Thyroid gland (tissue), 4 donors: Measurements from ENCODE around the gene OCA2. TPM values are rescaled to one million over a fixed set of nuclear protein-coding genes. Genes with fewer than 3 reads are reported as not detected.

ENCODE experiments used
- DNase-seq, 2 donors: peaks; one replicate each; pipeline ENCODE4 v3.0.0-alpha.2; 2019
- H3K27ac ChIP-seq, 3 donors: fragments of 200-600 bp; sonication (generic); 1 replicate in 2 of 3; 2 replicates in 1 of 3; pipeline ENCODE4 v1.5.1; 2016 to 2019; ENCODE audit warnings: mild to moderate bottlenecking in 1 of 3, moderate library complexity in 1 of 3
- H3K27me3 ChIP-seq: fragments of 200-600 bp; sonication (generic); one replicate; pipeline ENCODE4 v1.5.1; 2019
- H3K36me3 ChIP-seq, 2 donors: fragments of 200-600 bp; sonication (generic); one replicate each; pipeline ENCODE4 v1.5.1; 2016 to 2019
- H3K4me1 ChIP-seq, 2 donors: fragments of 200-600 bp; sonication (generic); one replicate each; pipeline ENCODE4 v1.5.1; 2017 to 2019
- H3K4me3 ChIP-seq, 3 donors: fragments of 200-600 bp; sonication (generic); replicated peaks in 1 of 3; 1 replicate in 2 of 3; 2 replicates in 1 of 3; pipeline ENCODE4 v1.5.1; 2016; ENCODE audit warnings: mild to moderate bottlenecking in 1 of 3
- H3K9me3 ChIP-seq: fragments of 200-600 bp; sonication (generic); one replicate; pipeline ENCODE4 v1.5.1; 2017
- POLR2A ChIP-seq, 2 donors: fragments of 450-650 bp; IDR thresholded peaks; one replicate each; pipeline ENCODE4 v1.6.1; 2017; ENCODE audit warnings: antibody characterized with exemption in 2 of 2, mild to moderate bottlenecking in 2 of 2, moderate library complexity in 1 of 2
- WGBS, 2 donors: methylation state at CpG; one replicate each; pipeline ENCODE4 v1.1.5; 2017; 5-methylcytosine and 5-hydroxymethylcytosine counted together
- intact Hi-C: fragments of 100-400 bp; cut with DNase I; formaldehyde crosslinking; loops from one replicate; pipeline ENCODE4 v1.15.1; 2023
- total RNA-seq, 4 donors: library from RNA; depleted of rRNA; stranded (reverse); fragments of >200 nt; gene quantifications; one replicate each; pipeline ENCODE4 v1.2.3, GENCODE V29; 2016
- TF ChIP-seq, protein P1 (sequence below), 6 experiments: fragments of 200-600 bp in 3 of 6; fragments of 450-650 bp in 3 of 6; sonication (generic) in 3 of 6; IDR thresholded peaks; one replicate each; pipeline ENCODE4 v1.5.1; 2016 to 2019; ENCODE audit warnings: antibody characterized with exemption in 6 of 6, mild to moderate bottlenecking in 2 of 6, inconsistent platforms in 1 of 6, moderate library complexity in 1 of 6

Gene OCA2
- total RNA-seq, 4 donors from 2014 or later, result 5.5 to 20.5 (median 13.8) TPM

DNA sequence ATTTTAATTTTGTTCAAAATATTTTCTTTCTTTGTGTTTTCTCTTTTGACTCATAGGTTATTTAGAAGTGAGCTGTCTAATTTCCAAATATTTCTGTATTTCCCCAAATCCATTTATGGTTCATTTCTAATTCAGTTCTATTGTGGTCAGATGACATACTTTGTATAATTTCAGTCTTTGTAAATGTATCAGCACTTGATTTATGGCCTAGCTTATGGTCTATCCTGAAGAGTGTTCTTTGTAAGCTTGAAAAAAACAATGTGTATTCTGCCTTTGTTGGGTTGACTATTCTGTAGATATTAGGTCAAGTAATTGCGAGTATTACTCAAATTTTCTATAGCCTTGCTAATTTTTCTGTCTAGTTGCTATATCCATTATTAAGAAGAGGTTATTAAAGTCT is 311.2 kb downstream of the OCA2 start:
- H3K9me3 ChIP-seq, result no peaks in the 10 kb centered on the region
- no peak for DNase-seq
- 90 to 95% methylated on average over 1 of the region's 1 CpG for WGBS, 2 donors
- H3K27ac ChIP-seq, result no peak overlapping the region
- no peaks in the 10 kb centered on the region for H3K27me3 ChIP-seq
- no peaks in the 10 kb centered on the region for H3K36me3 ChIP-seq
- intact Hi-C loops, result no loop called here
- H3K4me1 ChIP-seq, result no peaks in the 10 kb centered on the region
- TF ChIP-seq, protein P1, sequence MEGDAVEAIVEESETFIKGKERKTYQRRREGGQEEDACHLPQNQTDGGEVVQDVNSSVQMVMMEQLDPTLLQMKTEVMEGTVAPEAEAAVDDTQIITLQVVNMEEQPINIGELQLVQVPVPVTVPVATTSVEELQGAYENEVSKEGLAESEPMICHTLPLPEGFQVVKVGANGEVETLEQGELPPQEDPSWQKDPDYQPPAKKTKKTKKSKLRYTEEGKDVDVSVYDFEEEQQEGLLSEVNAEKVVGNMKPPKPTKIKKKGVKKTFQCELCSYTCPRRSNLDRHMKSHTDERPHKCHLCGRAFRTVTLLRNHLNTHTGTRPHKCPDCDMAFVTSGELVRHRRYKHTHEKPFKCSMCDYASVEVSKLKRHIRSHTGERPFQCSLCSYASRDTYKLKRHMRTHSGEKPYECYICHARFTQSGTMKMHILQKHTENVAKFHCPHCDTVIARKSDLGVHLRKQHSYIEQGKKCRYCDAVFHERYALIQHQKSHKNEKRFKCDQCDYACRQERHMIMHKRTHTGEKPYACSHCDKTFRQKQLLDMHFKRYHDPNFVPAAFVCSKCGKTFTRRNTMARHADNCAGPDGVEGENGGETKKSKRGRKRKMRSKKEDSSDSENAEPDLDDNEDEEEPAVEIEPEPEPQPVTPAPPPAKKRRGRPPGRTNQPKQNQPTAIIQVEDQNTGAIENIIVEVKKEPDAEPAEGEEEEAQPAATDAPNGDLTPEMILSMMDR (IDR thresholded peaks at IDR 0.05), result no peak
- no peak for TF ChIP-seq POLR2A (IDR thresholded peaks at IDR 0.05)
- no peak overlapping the region for H3K4me3 ChIP-seq

DNA sequence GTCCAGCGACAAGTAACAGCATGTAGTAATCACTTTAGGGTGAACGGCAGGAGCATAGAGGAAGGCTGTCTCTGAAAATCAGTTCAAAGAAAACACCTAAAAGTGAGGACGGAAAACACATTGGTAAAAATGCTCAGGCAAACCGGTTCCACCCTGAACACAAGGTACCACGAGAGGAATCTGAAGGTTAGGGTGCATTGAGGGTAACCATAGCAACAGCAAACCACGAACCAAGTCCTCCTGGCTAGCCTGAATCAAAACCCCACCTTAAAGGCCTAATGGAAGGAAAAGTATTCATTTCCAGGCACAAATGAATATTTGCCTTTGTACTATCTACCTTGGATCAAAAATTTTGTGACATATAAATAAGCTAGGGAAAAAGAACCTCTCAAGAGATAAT is 315.0 kb downstream of the OCA2 start:
- 66 to 72% methylated on average over 6 of the region's 6 CpGs for WGBS, 2 donors

DNA sequence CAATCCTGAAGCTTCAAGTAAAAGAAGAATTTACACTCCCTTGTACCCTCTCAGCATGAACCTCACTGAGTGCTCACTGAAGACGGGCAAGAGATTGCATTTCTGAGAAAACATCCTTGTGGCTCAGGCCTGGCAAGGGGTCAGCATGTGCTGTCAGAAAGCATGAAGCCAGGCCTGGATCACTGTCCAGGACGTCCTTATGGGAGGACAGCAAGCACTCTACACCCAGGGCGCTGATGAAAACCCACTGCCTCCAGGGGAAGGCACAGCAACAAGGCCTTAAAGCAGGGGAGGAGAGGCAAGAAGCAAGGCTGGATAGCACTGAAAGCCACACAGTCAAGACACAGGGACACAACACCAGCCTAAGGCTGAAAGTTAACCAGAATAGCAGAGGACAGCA is 315.4 kb downstream of the OCA2 start:
- Histone ChIP-seq H3K27ac (no peak overlapping the region), H3K9me3 (no peaks in the 10 kb centered on the region), H3K4me1 (no peaks in the 10 kb centered on the region), H3K36me3 (no peaks in the 10 kb centered on the region), H3K27me3 (no peaks in the 10 kb centered on the region), H3K4me3 (no peak overlapping the region)
- TF ChIP-seq, protein P1 (IDR thresholded peaks at IDR 0.05), result no peak
- TF ChIP-seq POLR2A (IDR thresholded peaks at IDR 0.05), result no peak
- WGBS, 2 donors, result 63 to 74% methylated on average over 3 of the region's 3 CpGs
- intact Hi-C loops, result no loop called here
- DNase-seq, result no peak

More for the DNA sequence above, 315.0 kb downstream of the OCA2 start:
- Histone ChIP-seq H3K27me3 (no peaks in the 10 kb centered on the region), H3K9me3 (no peaks in the 10 kb centered on the region), H3K27ac (no peak overlapping the region), H3K4me1 (no peaks in the 10 kb centered on the region), H3K36me3 (no peaks in the 10 kb centered on the region), H3K4me3 (no peak overlapping the region)
- no peak for TF ChIP-seq POLR2A (IDR thresholded peaks at IDR 0.05)
- TF ChIP-seq, protein P1 (IDR thresholded peaks at IDR 0.05), result no peak
- intact Hi-C loops, result no loop called here
- DNase-seq, result no peak

DNA sequence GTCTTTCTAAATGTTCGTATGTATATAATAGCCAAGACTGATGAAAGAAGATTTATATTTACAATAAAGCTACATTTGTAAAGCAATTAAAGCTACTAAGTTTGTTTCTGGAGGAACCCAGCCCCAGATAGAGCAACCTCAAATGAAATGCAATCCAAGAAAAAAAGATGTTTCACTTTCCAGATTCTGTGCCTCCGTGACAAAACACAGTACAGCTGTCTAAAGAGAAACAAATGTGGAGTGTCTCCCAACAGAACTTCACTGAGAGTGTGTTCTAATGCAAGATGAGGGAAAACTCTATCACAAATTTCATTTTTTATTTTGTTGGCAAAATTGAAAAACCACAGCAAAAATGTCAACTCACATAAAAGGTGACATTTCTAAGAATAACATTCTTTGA is 317.0 kb downstream of the OCA2 start:
- Histone ChIP-seq H3K36me3 (no peaks in the 10 kb centered on the region), H3K9me3 (no peaks in the 10 kb centered on the region), H3K4me1 (no peaks in the 10 kb centered on the region), H3K27me3 (no peaks in the 10 kb centered on the region), H3K4me3 (no peak overlapping the region), H3K27ac (no peak overlapping the region)
- WGBS, 2 donors, result 68 to 77% methylated on average over 2 of the region's 2 CpGs
- no peak for DNase-seq
- TF ChIP-seq, protein P1 (IDR thresholded peaks at IDR 0.05), result no peak
- TF ChIP-seq POLR2A (IDR thresholded peaks at IDR 0.05), result no peak
- intact Hi-C loops, result no loop called here

DNA sequence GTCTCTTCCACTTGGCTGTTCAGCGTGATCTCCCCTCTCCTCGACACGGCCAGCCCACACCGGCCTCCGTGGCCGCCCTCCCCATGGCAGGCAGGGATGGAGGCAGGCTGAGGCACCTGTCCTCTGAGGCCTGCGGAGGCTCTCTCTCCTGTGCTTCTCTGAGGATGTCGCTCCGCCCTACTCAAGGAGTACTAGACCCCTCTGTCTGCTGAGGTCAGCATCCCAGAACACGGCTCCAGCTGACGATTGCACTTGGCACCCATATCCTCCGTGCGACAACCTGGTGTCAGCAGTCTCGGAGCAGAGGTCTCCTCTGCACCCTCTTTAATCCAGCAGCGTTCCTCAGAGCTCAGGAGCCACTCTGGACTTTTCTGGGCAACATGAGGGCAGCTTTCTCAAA is 322.6 kb downstream of the OCA2 start:
- TF ChIP-seq POLR2A (IDR thresholded peaks at IDR 0.05), result no peak
- TF ChIP-seq, protein P1 (IDR thresholded peaks at IDR 0.05), result no peak
- H3K4me3 ChIP-seq, result no peak overlapping the region
- no peaks in the 10 kb centered on the region for H3K4me1 ChIP-seq
- H3K36me3 ChIP-seq, result no peaks in the 10 kb centered on the region
- H3K9me3 ChIP-seq, result no peaks in the 10 kb centered on the region
- DNase-seq, result no peak
- no peaks in the 10 kb centered on the region for H3K27me3 ChIP-seq
- no peak overlapping the region for H3K27ac ChIP-seq
- intact Hi-C loops, result no loop called here
- WGBS, 2 donors, result 91 to 96% methylated on average over 12 to 15 of the region's 15 CpGs
